SHP77 treated with DMSO at 0.1 percent for 48 hours (cell line): ENCODE data around the gene GRIN3A.
"Not testable (repeated sequence)": the region's sequence is repeated elsewhere in the genome, so short reads cannot be mapped to it uniquely, and the experiment has no call there.

ENCODE experiments used
- DNase-seq: peaks from one replicate; lab custom pipeline; 2025; lab: John Stamatoyannopoulos, UW

GRIN3A gene

DNA sequence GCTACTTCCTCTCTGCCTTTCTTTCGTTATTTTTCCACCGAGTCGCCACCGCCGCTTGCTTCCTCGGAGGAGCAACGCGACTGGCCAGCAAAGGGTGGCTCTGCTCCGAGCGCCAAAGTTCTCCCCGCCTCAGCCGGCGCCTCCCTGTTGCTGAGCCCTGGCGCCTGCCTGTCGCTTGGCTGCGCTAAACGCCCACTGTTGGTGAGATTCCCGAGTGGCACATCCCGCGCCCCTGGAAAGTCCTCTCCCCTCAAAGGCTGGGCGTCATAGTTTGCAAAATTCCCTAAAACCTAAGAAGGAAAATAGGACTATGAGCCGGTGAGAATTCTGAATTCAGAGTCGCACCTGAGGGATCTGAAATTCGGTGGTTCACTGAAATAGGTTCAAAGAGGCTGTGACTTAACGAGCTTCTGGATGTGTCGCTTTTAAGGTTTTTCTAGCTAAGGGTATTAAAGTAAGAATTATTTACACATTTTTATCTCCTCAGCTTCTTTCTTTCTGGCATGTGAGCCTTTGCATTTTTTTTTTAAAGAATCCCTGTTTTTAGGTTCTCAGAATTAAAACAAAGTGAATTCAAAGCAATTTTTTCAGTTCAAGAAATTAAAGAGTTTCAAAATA is at the start of gene GRIN3A:
Gene GRIN3A (minus strand): TSS at position 82 of the 618 bp plus-strand sequence. CDS start 668 bp downstream, outside the sequence.
- no peak for DNase-seq

DNA sequence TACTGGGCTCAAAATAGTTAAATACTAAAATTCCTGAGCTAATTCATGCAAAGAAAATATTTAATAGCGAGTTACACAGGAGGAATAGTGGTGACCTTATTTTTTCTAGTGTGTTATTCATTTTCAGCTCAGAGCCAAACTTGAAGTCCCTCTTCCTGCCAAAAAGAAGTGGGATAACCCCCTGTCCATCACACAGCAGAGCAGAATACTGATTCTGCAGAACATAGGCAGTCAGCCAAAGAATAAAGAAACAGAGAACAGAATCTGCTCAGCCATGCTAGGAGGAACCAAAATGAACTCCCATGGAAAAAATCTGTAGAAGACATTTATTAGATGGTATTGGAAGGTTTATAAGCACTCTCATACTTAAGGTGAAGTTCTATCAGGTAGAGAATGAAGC is 49.4 kb upstream of the GRIN3A start:
- no peak for DNase-seq

GRCh38 chr9:101778332-101778731 is 39.9 kb upstream of the GRIN3A start:
- no peak for DNase-seq

DNA sequence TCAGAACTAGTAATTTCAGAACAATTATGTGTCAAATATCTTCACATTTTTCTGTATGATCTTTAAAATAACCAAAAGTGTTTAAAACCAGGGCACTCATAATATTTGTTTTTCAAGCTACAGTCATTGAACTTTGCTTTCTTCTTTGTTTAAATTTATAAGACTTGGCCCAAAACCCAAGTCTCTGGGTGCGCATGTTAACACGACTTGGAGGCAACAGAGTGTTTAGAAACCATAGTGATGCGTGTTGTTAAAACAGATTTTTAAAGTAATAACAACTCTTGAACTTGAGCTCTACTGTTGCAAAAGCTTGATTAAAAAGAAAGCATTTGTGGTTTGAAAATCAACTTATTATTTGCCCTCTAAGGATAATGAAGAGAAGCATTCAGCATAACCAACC is 26.0 kb upstream of the GRIN3A start:
- DNase-seq: no peak

DNA sequence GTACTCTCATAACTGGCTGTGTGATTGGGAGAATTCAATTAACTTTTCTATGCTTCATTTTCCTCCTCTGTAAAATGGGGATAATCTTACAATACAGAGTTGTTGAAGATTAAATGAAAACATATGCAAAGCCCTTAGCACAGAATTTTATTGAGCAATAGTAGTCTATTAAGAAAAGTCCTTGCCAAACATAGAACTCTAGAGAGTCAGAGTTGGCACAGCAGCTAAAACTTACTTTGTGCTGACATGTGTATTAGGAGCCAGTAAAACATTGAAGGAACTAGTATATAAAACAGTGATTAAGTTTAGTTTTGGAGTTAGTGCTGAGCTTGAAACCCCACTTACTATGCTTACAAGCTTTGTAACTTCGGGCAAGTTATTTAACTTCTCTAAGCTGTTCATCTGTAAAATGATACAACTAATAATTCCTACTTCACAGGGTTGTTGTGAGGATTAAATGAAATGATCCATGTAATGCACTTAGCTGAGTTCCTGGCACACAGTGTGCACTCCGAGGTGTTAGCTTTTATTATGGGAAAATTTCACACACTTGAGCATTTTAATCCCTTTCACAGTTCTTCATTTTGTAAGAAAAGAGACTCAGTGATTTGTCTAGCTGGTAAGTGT is 20.0 kb upstream of the GRIN3A start:
- no peak for DNase-seq

- no peak for DNase-seq
Observed at GRCh38 chr9:101753716-101754115, 15.3 kb upstream of the GRIN3A start.

- no peak for DNase-seq
Observed at GRCh38 chr9:101751895-101752294, 13.4 kb upstream of the GRIN3A start.

DNA sequence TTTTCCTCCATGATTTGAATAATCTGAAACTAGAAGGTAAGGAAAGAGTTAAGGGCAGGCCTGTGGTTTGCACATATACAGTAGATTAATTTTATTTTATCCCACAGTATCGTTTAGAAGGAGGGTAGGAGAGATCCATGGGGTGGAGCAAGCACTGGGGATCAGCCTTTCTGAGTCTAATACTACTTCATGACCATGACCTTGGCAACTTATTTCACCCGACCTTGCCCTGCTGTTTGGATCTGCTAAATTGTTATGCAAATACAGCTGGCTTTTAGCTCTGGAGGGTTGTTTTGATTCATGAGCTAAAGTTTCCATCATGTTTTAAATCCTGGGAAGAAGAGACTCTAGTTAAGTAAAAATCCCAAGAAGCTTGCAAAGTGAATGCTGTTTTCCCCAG is 864 bp upstream of the GRIN3A start:
- no peak for DNase-seq

DNA sequence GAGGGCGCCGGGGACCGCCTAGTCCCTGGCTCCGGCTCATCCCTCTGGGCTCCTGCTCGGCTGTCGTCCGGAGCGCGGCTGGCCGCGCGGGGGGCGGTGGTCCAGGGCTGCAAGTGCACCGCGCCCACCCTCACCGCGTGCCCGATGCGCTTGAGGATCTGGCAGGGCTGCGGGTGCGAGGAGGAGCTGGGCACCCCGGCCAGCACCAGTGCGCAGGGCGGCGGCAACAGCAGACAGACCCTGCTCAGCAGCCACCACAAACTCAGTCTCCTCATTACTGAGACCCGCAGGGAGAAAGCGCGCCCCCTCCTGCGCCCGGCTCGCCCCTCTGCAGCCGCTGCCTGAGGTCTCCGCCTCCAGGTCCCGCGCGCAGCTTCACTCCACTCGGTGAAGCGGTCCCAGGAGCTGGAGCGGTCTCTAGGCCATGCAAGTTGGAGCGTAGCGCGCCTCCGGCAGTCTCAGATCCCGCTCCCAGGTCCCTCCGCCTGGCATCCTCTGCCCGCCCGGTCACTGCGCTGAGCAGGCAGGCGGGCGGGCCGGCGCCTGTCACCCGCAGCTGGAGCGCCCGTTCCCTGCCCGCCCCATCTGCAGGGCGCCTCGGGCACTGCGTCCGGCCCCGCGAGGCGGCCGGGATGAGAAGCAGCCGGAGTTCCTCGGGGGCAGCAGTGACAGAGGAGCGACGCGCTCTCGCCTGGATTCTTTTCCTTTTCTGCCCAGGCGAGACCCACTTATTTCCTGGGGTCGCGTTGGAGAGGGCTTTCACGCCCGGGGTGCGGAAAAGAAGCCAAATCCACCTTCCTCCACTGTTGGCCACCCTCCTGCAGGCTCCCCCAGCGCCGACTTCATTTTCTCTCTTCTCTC is 512 bp downstream of the GRIN3A start:
- DNase-seq: no peak

DNA sequence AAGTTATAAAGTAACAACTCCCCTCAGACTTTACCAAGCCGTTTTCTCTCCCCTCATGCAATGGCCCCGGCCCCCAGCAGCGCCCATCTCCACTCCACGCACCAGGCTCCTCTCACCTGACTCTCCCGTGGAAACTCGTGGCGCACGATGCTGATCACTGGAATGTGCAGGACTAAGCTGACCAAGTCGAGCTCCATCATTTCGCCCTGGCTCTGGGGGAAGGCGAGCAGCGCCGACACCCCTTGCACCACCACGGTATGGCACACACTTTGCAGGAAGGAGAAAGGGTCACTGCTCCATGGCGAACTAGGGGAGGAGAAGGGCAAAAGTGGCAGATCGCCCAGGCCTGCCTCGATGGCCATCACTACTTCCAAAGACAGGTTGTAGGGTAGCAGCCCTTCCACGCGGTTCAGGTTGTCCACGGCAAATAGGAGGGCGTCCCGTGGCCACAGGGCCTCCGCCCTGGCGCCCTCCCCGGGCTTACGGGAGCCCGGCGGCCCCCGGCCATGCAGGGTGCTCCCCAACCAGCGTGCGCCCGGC is 1.2 kb downstream of the GRIN3A start:
- no peak for DNase-seq

DNA sequence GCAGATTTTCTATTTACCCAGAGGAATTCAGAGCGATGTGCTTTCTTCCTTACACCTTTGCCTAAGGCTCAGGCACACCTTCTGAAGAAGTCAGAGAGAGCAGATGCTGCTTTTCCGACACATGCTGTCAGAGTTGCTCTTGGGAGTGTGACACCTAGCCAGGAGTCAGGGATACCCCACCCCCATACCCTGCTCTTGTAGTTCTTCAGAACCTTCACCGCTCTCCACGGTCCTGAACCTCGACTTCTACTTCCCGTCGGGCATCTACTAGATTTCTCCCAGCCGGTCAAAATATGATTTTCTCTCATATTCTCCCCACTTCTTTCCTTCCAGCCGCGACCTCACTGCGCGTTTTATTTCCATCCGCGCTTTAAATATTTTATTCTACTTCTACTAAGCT is 1.7 kb downstream of the GRIN3A start:
- no peak for DNase-seq

DNA sequence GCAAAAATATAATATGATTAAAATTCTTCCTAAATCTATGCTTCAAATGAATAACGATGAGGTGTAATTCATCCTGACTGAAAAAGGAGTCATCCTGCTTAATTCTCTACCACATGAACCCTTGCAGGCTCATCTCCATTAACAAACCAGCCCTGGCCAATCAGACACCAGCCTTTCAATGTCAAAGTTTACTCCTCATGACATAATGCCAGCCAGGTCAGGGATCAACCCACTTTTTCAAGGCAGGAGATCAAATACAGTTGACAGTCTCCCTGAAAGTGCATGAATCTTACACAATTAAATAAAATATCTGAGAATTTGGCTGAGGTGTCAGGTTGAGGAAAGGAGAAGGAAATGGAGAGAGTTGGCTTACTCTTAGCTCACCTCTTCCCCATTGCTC is 7.0 kb downstream of the GRIN3A start:
- DNase-seq: no peak

DNA sequence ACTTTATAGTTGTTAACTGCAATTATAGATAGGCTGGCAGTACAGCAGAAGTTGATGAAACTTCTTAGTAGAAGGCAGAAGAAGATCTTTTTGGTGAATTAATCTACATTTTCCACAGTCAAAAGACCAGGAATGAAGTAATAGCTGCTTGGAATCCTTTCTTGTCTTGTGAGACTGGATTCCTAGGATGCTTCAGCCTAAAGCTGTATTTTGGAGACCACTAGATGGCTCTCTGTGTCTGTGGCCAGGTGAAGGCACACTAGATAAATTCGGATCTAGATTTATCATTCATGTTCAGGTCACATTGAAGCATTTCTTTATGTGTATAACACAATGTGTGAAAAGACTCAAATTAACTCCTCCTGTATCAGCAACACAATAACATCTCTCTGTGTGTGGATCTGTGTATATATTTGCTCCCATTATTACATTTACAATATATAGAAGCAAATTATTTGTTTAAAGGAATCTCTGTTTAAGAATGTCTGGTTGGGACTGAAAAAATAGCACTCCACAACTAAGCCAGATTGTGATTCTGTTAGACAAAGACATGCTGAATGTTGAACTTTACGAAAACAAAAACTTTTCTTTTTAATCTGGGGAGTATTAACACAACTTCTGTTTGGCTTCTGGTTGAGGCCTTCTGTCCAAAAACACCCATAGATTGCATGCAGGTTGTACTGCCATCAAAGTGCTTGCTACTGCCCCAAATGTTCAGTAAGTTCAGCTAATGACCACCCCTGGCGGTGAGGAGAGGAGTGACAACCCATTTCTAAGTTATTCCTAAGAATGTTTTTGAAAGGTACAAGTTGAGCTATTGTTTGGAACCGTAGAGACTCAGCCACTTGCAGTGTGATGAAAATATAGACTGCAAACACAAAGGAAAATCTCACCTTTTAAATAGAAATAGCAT is 10.6 kb downstream of the GRIN3A start:
- DNase-seq: peak; percentile 44

DNA sequence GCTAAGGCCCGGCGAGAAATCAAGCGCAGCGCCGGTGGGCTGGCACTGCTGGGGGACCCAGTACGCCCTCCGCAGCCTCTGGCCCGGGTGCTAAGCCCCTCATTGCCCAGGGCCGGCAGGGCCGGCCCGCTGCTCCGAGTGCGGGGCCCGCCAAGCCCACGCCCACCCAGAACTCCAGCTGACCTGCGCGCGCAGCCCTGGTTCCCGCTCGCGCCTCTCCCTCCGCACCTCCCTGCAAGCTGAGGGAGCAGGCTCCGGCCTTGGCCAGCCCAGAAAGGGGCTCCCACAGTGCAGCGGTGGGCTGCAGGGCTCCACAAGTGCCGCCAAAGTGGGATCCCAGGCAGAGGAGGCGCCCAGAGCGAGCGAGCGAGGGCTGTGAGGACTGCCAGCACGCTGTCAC is 14.2 kb downstream of the GRIN3A start:
- DNase-seq: not testable (repeated sequence)

- no peak for DNase-seq
Observed at GRCh38 chr9:101718192-101718591, 20.3 kb downstream of the GRIN3A start.

DNA sequence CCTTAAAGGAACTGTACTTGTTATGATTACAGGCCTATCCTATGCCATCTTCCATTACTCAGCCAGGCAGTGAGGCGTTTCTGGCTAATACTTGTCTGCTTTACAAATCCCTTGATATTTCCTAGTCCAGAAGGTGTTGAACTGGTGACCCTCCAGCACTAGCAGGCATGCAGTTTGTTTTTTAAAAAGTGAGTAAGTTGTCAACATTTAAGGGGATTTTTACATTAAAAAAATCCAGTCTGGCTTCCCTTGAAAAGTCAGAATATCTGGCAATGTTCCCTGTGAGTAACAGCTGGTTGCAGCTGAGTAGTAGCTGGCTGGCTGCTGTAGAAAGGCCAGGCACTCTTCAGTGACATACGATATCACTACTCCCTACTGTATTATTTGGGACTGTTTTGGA is 21.8 kb downstream of the GRIN3A start:
- DNase-seq: peak; percentile 17

- DNase-seq: no peak
Observed at GRCh38 chr9:101711330-101711941, 27.0 kb downstream of the GRIN3A start.

- no peak for DNase-seq
Observed at GRCh38 chr9:101708855-101709254, 29.6 kb downstream of the GRIN3A start.

DNA sequence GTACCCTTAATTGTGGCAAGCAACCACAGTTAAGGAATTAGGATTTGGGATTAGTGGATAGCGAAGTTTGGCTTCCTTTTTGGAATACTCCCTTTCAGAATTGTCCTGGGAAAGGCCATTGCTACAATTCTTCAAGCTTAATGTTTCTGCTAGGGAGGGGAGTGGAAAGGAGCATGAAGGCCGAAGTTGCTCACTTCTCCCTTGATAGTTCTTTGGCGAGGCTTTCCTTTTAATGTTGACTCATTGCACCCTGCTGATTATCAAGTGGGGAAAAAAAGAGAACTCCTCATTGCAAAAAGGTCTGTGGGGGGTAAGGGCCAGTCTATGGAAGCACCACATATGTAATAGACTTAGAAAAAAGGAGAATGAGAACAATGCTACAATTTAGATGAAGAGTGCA is 30.7 kb downstream of the GRIN3A start:
- no peak for DNase-seq

GRCh38 chr9:101706997-101707396 is 31.4 kb downstream of the GRIN3A start:
- DNase-seq: no peak

DNA sequence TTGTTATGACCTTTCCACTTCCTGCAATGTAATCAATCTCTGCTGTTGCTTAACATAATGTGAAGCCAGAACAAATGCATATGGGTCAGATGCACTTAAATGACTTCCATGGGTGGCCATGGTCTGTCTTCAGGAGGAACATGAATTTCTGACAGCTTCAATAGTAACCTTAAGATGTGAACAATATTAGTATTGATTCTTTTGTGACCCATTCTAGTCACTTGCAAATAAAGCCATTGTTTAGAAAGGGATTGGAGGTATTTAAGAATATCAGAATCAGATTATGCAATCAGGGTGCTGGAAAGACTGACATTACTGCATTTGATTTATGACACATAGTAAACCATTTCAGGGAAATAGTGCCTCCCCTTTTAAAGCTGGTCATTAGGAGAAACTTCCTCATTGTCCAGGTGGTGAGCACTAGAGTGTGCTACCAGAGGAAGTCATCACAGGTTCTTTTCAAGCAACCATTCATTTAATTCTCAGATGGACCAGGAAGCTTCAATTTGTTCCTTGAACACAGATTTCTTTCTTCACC is 32.1 kb downstream of the GRIN3A start:
- DNase-seq: peak; percentile 37
